H9 (cell line): ENCODE data around the gene IFRD2. TPM values are rescaled to one million over a fixed set of nuclear protein-coding genes. Genes with fewer than 3 reads are reported as not detected.

Experiments used
- DNase-seq: peaks from one replicate; pipeline ENCODE4 v3.0.0-alpha.2; 2017
- H2AFZ ChIP-seq: one replicate; pipeline ENCODE4 v1.6.1; 2013; ENCODE audit warnings: mild to moderate bottlenecking, low read length, control low read depth, moderate library complexity
- H2AK5ac ChIP-seq: 2 replicates; pipeline ENCODE4 v1.6.1; 2013; ENCODE audit warnings: low read length, control low read depth, mixed read lengths; ENCODE audit not compliant: insufficient read length
- H2BK120ac ChIP-seq: one replicate; pipeline ENCODE4 v1.6.1; 2013; ENCODE audit warnings: low read depth, mild to moderate bottlenecking, low read length, control low read depth, inconsistent platforms; ENCODE audit not compliant: poor library complexity, severe bottlenecking
- H2BK12ac ChIP-seq: 2 replicates; pipeline ENCODE4 v1.6.1; 2013; ENCODE audit warnings: low read length, control low read depth, mixed read lengths, low read depth; ENCODE audit not compliant: insufficient read length
- H2BK15ac ChIP-seq: 2 replicates; pipeline ENCODE4 v1.6.1; 2013; ENCODE audit warnings: low read depth, low read length, control low read depth
- H2BK20ac ChIP-seq: one replicate; pipeline ENCODE4 v1.6.1; 2013; ENCODE audit warnings: low read depth, mild to moderate bottlenecking, low read length, control low read depth, inconsistent platforms; ENCODE audit not compliant: poor library complexity, severe bottlenecking
- H2BK5ac ChIP-seq: 2 replicates; pipeline ENCODE4 v1.6.1; 2013; ENCODE audit warnings: low read length, control low read depth, mixed read lengths; ENCODE audit not compliant: insufficient read length
- H3K14ac ChIP-seq: 2 replicates; pipeline ENCODE4 v1.6.1; 2013; ENCODE audit warnings: low read length, control low read depth; ENCODE audit not compliant: insufficient read depth
- H3K18ac ChIP-seq: 2 replicates; pipeline ENCODE4 v1.6.1; 2013; ENCODE audit warnings: low read depth, mild to moderate bottlenecking, mixed read lengths, low read length, control low read depth; ENCODE audit not compliant: insufficient read length
- H3K23ac ChIP-seq: 2 replicates; pipeline ENCODE4 v1.6.1; 2013; ENCODE audit warnings: low read length, control low read depth, mixed read lengths, low read depth; ENCODE audit not compliant: insufficient read length
- H3K23me2 ChIP-seq: 2 replicates; pipeline ENCODE4 v1.6.1; 2013; ENCODE audit warnings: low read depth, mild to moderate bottlenecking, mixed read lengths, low read length, control low read depth; ENCODE audit not compliant: insufficient read length, poor library complexity, severe bottlenecking
- H3K27ac ChIP-seq: 2 replicates; pipeline ENCODE4 v1.5.1; 2013; ENCODE audit warnings: low read length, control low read depth, mixed read lengths, low read depth; ENCODE audit not compliant: insufficient read length
- H3K27me3 ChIP-seq: 2 replicates; pipeline ENCODE4 v1.6.1; 2013; ENCODE audit warnings: low read length, control low read depth, inconsistent platforms; ENCODE audit not compliant: insufficient read depth
- H3K4ac ChIP-seq: 2 replicates; pipeline ENCODE4 v1.6.1; 2013; ENCODE audit warnings: low read depth, mild to moderate bottlenecking, control low read depth, inconsistent platforms, low read length, moderate library complexity
- H3K4me1 ChIP-seq: 2 replicates; pipeline ENCODE4 v1.6.1; 2013; ENCODE audit warnings: low read length, control low read depth, inconsistent platforms; ENCODE audit not compliant: insufficient read depth
- H3K4me2 ChIP-seq: 2 replicates; pipeline ENCODE4 v1.6.1; 2013; ENCODE audit warnings: low read length, control low read depth, mixed read lengths; ENCODE audit not compliant: insufficient read length, insufficient read depth
- H3K56ac ChIP-seq: 2 replicates; pipeline ENCODE4 v1.6.1; 2013; ENCODE audit warnings: low read depth, mild to moderate bottlenecking, mixed read lengths, low read length, control low read depth; ENCODE audit not compliant: insufficient read length
- H3K79me1 ChIP-seq: 2 replicates; pipeline ENCODE4 v1.6.1; 2013; ENCODE audit warnings: low read depth, mild to moderate bottlenecking, moderate library complexity, low read length, control low read depth, inconsistent platforms; ENCODE audit not compliant: insufficient read depth, poor library complexity, severe bottlenecking
- H3K79me2 ChIP-seq: 2 replicates; pipeline ENCODE4 v1.6.1; 2013; ENCODE audit warnings: low read length, control low read depth, inconsistent platforms; ENCODE audit not compliant: insufficient read depth
- H3K9ac ChIP-seq: 2 replicates; pipeline ENCODE4 v1.6.1; 2013; ENCODE audit warnings: low read length, control low read depth, mixed read lengths; ENCODE audit not compliant: insufficient read length; ENCODE audit errors: extremely low read depth
- H3K9me3 ChIP-seq: one replicate; pipeline ENCODE4 v1.6.1; 2013; ENCODE audit warnings: low read depth, low read length, inconsistent platforms; ENCODE audit not compliant: control insufficient read depth
- H3T11ph ChIP-seq: one replicate; pipeline ENCODE4 v1.6.1; 2013; ENCODE audit warnings: mild to moderate bottlenecking, low read length, control low read depth, inconsistent platforms
- H4K20me1 ChIP-seq: one replicate; pipeline ENCODE4 v1.6.1; 2013; ENCODE audit not compliant: control insufficient read depth, insufficient read length, insufficient read depth
- H4K5ac ChIP-seq: 2 replicates; pipeline ENCODE4 v1.6.1; 2013; ENCODE audit warnings: low read depth, mild to moderate bottlenecking, mixed read lengths, low read length, control low read depth; ENCODE audit not compliant: insufficient read length
- H4K8ac ChIP-seq: replicated peaks from 2 replicates; pipeline ENCODE4 v1.6.1; 2013; ENCODE audit warnings: low read length, control low read depth, mixed read lengths, low read depth; ENCODE audit not compliant: insufficient read length
- H4K91ac ChIP-seq: 2 replicates; pipeline ENCODE4 v1.6.1; 2013; ENCODE audit warnings: low read depth, mild to moderate bottlenecking, moderate library complexity, mixed read lengths, low read length, control low read depth; ENCODE audit not compliant: insufficient read length
- H3K27ac Mint-ChIP-seq, 3 experiments: 2 replicates in 2 of 3; 3 replicates in 1 of 3; pipeline ENCODE4 v1.8.0; 2020 to 2021; ENCODE audit warnings: mixed read lengths in 3 of 3, mild to moderate bottlenecking in 1 of 3, moderate library complexity in 1 of 3
- H3K27me3 Mint-ChIP-seq: 2 replicates; pipeline ENCODE4 v1.8.0; 2021; ENCODE audit warnings: low read depth, mild to moderate bottlenecking, moderate library complexity, mixed read lengths
- H3K36me3 Mint-ChIP-seq, 3 experiments: 2 replicates in 2 of 3; 3 replicates in 1 of 3; pipeline ENCODE4 v1.8.0; 2020 to 2021; ENCODE audit warnings: low read depth in 3 of 3, mixed read lengths in 3 of 3; ENCODE audit not compliant: insufficient read depth in 1 of 3
- H3K4me1 Mint-ChIP-seq, 2 experiments: 2 replicates each; pipeline ENCODE4 v1.8.0; 2020; ENCODE audit warnings: mixed read lengths in 2 of 2
- H3K4me3 Mint-ChIP-seq, 2 experiments: 2 replicates in 1 of 2; 3 replicates in 1 of 2; pipeline ENCODE4 v1.8.0; 2020 to 2021; ENCODE audit warnings: mild to moderate bottlenecking in 2 of 2, mixed read lengths in 2 of 2, moderate library complexity in 1 of 2
- H3K9me3 Mint-ChIP-seq, 2 experiments: 2 replicates in 1 of 2; 3 replicates in 1 of 2; pipeline ENCODE4 v1.8.0; 2020; ENCODE audit warnings: mild to moderate bottlenecking in 2 of 2, mixed read lengths in 2 of 2, moderate library complexity in 1 of 2
- WGBS: extraction: QIAGEN DNeasy Blood & Tissue Kit; methylation state at CpG from one replicate; pipeline ENCODE4 v1.1.7; 2013; ENCODE audit warnings: missing lambda C conversion rate, low lambda C conversion rate, mixed read lengths; ENCODE audit not compliant: insufficient read length; ENCODE audit errors: extremely low coverage; 5-methylcytosine and 5-hydroxymethylcytosine counted together
- total RNA-seq: library from RNA; stranded (reverse); gene quantifications from 2 replicates; pipeline ENCODE4 v1.2.1, GENCODE V29; 2021
- TF ChIP-seq, protein P1 (sequence below): fragments of 200-600 bp; sonication (generic); conservative IDR thresholded peaks from 3 replicates; pipeline ENCODE4 v1.8.0; 2021; ENCODE audit warnings: antibody characterized with exemption, mild to moderate bottlenecking

The IFRD2 gene
- total RNA-seq, 1 experiment from 2014 or later = 109 TPM

GRCh38 chr3:50237754-50238548, 54.3 kb downstream of the IFRD2 start:
- H3K4ac ChIP-seq = no peak overlapping the region
- H2BK20ac ChIP-seq = no peak overlapping the region
- H3K23me2 ChIP-seq = peaks cover 17% of the 10 kb centered on the region
- H3K27me3 ChIP-seq = no peaks in the 10 kb centered on the region
- Mint-ChIP-seq H3K4me3 (peak overlapping the region; percentile 96 to 99), H3K36me3 (peaks cover 6 to 11% (median 7%) of the 10 kb centered on the region in 3 experiments; a peak in 4 of 7 replicates), H3K4me1 (peaks cover 64 to 70% of the 10 kb centered on the region in 2 experiments), H3K27ac (peak overlapping the region; percentile 81 to 99 (median 91); a peak in 6 of 7 replicates), H3K9me3 (no peaks in the 10 kb centered on the region), H3K27me3 (peaks cover under 1% of the 10 kb centered on the region; the same call in 1 of the 2 replicates)
- H3K79me1 ChIP-seq = peaks cover 10% of the 10 kb centered on the region
- no peak overlapping the region for H2BK12ac ChIP-seq
- no peak overlapping the region for H3K56ac ChIP-seq
- H2AK5ac ChIP-seq = no peak overlapping the region
- H4K8ac ChIP-seq = no peak overlapping the region
- H3K27ac ChIP-seq = no peak overlapping the region
- peak; percentile 85 for DNase-seq
- peak overlapping the region; percentile 53 for H3K18ac ChIP-seq
- no peak overlapping the region for H3K23ac ChIP-seq
- H3K9me3 ChIP-seq = no peaks in the 10 kb centered on the region
- H4K91ac ChIP-seq = no peak overlapping the region
- peaks cover 27% of the 10 kb centered on the region; the same call in 1 of the 2 replicates for H3K79me2 ChIP-seq
- H2BK15ac ChIP-seq = no peak overlapping the region
- peaks cover 15% of the 10 kb centered on the region; the same call in 1 of the 2 replicates for H3K4me1 ChIP-seq
- H2AFZ ChIP-seq = no peak overlapping the region
- no peak overlapping the region; the same call in 1 of the 2 replicates for H3K14ac ChIP-seq
- WGBS = no CpG with 5 or more reads among the region's 31 CpGs
- TF ChIP-seq, protein P1, sequence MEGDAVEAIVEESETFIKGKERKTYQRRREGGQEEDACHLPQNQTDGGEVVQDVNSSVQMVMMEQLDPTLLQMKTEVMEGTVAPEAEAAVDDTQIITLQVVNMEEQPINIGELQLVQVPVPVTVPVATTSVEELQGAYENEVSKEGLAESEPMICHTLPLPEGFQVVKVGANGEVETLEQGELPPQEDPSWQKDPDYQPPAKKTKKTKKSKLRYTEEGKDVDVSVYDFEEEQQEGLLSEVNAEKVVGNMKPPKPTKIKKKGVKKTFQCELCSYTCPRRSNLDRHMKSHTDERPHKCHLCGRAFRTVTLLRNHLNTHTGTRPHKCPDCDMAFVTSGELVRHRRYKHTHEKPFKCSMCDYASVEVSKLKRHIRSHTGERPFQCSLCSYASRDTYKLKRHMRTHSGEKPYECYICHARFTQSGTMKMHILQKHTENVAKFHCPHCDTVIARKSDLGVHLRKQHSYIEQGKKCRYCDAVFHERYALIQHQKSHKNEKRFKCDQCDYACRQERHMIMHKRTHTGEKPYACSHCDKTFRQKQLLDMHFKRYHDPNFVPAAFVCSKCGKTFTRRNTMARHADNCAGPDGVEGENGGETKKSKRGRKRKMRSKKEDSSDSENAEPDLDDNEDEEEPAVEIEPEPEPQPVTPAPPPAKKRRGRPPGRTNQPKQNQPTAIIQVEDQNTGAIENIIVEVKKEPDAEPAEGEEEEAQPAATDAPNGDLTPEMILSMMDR = no peak
- H2BK5ac ChIP-seq = no peak overlapping the region
- no peak overlapping the region for H2BK120ac ChIP-seq
- H3K9ac ChIP-seq = peak overlapping the region; percentile 33
- H4K20me1 ChIP-seq = no peaks in the 10 kb centered on the region
- peak overlapping the region; percentile 91 for H3K4me2 ChIP-seq
- no peak overlapping the region for H4K5ac ChIP-seq
- H3T11ph ChIP-seq = no peak overlapping the region

Other genes with a start within 250 kb of the IFRD2 start
- 110 and 123 TPM in 2 replicates for gene RBM5, start 203.5 kb downstream of the IFRD2 start, total RNA-seq
- gene SEMA3F, start 137.1 kb downstream of the IFRD2 start, total RNA-seq = 11.9 and 14.3 TPM in 2 replicates
- 0.18 TPM in 1 of 2 replicates, not detected in the other for gene GNAT1, start 100.8 kb downstream of the IFRD2 start, total RNA-seq
- 1.4 and 3.2 TPM in 2 replicates for gene SLC38A3, start 87.2 kb downstream of the IFRD2 start, total RNA-seq
- gene GNAI2, start 56.2 kb downstream of the IFRD2 start, total RNA-seq = 210 and 218 TPM in 2 replicates
- 4.4 and 6.4 TPM in 2 replicates for gene SEMA3B, start 23.3 kb downstream of the IFRD2 start, total RNA-seq
- gene LSMEM2, start 13.3 kb downstream of the IFRD2 start, total RNA-seq = 0.24 and 0.50 TPM in 2 replicates
- 2.3 and 3.1 TPM in 2 replicates for gene HYAL3, start 7.0 kb upstream of the IFRD2 start, total RNA-seq
- 4.9 and 6.0 TPM in 2 replicates for gene NAA80, start 7.0 kb upstream of the IFRD2 start, total RNA-seq
- gene HYAL1, start 11.1 kb upstream of the IFRD2 start, total RNA-seq = 2.0 and 2.2 TPM in 2 replicates
- 51.9 and 57.6 TPM in 2 replicates for gene HYAL2, start 30.3 kb upstream of the IFRD2 start, total RNA-seq
- 33.5 and 35.5 TPM in 2 replicates for gene TUSC2, start 35.8 kb upstream of the IFRD2 start, total RNA-seq
- gene RASSF1, start 48.4 kb upstream of the IFRD2 start, total RNA-seq = 15.1 and 15.8 TPM in 2 replicates
- gene ZMYND10, start 53.3 kb upstream of the IFRD2 start, total RNA-seq = 0.61 and 1.4 TPM in 2 replicates
- 23.0 and 23.4 TPM in 2 replicates for gene NPRL2, start 58.3 kb upstream of the IFRD2 start, total RNA-seq
- 16.8 and 19.0 TPM in 2 replicates for gene CYB561D2, start 58.4 kb upstream of the IFRD2 start, total RNA-seq
- gene TMEM115, start 67.1 kb upstream of the IFRD2 start, total RNA-seq = 32.3 and 34.0 TPM in 2 replicates
- 27.7 and 28.1 TPM in 2 replicates for gene CACNA2D2, start 211.2 kb upstream of the IFRD2 start, total RNA-seq